Measurements from ENCODE around the gene LZTS2.
"Not testable (repeated sequence)": the region's sequence is repeated elsewhere in the genome, so short reads cannot be mapped to it uniquely, and the experiment has no call there.

LZTS2 gene, protein sequence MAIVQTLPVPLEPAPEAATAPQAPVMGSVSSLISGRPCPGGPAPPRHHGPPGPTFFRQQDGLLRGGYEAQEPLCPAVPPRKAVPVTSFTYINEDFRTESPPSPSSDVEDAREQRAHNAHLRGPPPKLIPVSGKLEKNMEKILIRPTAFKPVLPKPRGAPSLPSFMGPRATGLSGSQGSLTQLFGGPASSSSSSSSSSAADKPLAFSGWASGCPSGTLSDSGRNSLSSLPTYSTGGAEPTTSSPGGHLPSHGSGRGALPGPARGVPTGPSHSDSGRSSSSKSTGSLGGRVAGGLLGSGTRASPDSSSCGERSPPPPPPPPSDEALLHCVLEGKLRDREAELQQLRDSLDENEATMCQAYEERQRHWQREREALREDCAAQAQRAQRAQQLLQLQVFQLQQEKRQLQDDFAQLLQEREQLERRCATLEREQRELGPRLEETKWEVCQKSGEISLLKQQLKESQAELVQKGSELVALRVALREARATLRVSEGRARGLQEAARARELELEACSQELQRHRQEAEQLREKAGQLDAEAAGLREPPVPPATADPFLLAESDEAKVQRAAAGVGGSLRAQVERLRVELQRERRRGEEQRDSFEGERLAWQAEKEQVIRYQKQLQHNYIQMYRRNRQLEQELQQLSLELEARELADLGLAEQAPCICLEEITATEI
- long read RNA-seq, donor 1, full-length matches to known transcripts: 10 of 25 reads
- long read RNA-seq, donor 1, partial matches to known transcripts: 10 of 25 reads
- long read RNA-seq, donor 1, other reads (novel, unspliced or antisense): 5 of 25 reads
- long read RNA-seq, donor 2, full-length matches to known transcripts: 14 of 36 reads
- long read RNA-seq, donor 2, partial matches to known transcripts: 22 of 36 reads
- long read RNA-seq, donor 2, other reads (novel, unspliced or antisense): 0 of 36 reads
- long read RNA-seq, donor 3, full-length matches to known transcripts: 4 of 4 reads
- long read RNA-seq, donor 3, partial matches to known transcripts: 0 of 4 reads
- long read RNA-seq, donor 3, other reads (novel, unspliced or antisense): 0 of 4 reads
- long read RNA-seq, donor 4, full-length matches to known transcripts: 10 of 35 reads
- long read RNA-seq, donor 4, partial matches to known transcripts: 25 of 35 reads
- long read RNA-seq, donor 4, other reads (novel, unspliced or antisense): 0 of 35 reads
- long read RNA-seq, donor 5, full-length matches to known transcripts: 6 of 24 reads
- long read RNA-seq, donor 5, partial matches to known transcripts: 0 of 24 reads
- long read RNA-seq, donor 5, other reads (novel, unspliced or antisense): 18 of 24 reads
- long read RNA-seq, donor 6, full-length matches to known transcripts: 13 of 40 reads
- long read RNA-seq, donor 6, partial matches to known transcripts: 20 of 40 reads
- long read RNA-seq, donor 6, other reads (novel, unspliced or antisense): 7 of 40 reads
- long read RNA-seq, donor 7, full-length matches to known transcripts: 27 of 75 reads
- long read RNA-seq, donor 7, partial matches to known transcripts: 36 of 75 reads
- long read RNA-seq, donor 7, other reads (novel, unspliced or antisense): 12 of 75 reads
- long read RNA-seq, donor 8, full-length matches to known transcripts: 9 of 23 reads
- long read RNA-seq, donor 8, partial matches to known transcripts: 5 of 23 reads
- long read RNA-seq, donor 8, other reads (novel, unspliced or antisense): 9 of 23 reads

DNA sequence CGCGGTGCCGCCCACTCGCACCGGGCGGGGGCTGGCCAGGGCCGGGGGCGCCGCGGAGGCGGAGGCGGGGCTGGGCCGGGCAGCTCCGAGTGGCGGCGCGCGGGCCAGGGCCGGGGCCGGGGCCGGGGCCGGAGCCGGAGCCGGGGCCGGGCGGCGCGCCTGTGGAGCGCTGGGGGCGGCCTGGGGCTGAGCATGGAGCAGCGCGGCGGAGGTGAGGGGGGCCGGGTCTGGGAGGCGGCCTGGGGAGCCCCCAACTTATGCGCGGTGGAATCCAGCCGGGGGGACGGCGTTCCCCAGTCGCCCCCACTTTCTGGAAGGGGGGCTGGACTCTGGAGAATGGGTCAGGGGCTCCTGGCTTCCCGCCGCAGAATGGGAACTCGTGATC lies at the start of gene LZTS2:
LZTS2 (plus strand) TSS at position 67 of the 385 bp plus-strand sequence. CDS start 2,731 bp downstream, outside the sequence.
- DNase-seq: no peak

DNA sequence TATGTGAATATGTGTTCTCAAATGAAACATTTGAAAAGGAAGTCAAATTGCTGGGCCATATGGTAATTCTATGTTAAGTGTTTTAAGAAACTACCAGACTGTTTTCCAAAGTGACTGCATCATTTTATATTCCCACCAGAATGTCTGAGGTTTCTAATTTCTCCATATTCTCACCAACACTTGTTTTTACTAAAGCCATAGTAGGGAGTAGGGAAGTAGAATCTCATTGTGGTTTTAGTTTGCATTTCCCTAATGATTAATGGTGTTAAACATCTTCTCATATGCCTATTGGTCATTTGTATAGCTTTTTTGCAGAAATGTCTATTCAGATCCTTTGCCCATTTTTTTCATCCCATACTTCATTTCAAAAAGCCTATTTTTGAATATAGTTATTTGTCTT lies 39.4 kb upstream of the LZTS2 start:
- no peak for DNase-seq

DNA sequence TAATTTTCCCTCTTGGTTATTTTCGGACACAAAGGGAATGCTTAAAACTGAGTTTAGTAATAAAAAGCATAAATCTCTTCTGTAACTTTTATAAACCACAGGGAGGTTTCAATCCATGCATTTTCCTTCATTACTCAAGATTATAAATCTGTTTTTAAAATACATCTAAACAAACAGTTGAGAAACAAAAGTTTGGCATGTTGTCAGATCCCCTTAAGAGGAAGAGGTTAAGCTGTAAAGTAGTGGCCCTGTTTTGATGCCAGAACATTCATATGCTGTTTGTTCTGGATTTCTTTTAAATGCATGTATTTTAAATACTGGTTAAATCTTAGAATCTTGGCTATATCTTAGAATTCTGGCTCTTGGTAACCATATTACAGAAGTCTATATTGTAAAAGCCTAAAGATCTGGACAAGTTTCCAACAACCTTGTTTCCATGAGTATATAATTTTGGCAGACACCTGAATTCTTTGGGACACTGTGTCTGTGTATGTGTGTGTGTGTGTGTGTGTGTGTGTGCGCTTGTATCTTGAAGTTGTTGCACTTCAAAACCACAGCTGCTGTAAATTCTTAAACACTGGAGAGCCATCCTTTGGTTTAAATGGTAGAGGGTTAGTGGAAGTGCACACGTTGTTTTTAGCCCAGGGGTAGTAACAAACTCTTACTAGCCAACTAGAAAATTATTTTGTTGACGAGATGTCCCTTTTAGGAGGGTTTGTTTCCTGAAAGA lies 37.1 kb upstream of the LZTS2 start:
- DNase-seq: no peak

DNA sequence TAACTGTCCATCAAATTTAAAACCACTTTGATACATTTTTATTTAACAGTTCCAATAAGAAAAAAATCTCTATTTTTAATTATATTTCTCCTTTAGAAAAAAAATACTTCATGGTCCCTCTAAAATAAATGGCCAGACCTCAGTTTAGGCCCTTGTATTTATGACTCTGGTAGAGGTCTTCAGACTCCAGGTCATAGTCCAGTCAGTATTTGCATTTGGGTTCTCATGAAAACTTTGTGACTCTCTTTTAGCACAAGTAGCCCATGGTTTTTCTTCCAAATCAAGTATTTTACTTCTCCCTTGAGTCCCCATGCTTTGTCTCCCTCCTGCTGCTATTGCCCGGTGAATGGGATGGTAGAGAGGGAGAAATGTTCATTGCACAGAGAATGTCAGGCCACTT lies 35.8 kb upstream of the LZTS2 start:
- DNase-seq: no peak

DNA sequence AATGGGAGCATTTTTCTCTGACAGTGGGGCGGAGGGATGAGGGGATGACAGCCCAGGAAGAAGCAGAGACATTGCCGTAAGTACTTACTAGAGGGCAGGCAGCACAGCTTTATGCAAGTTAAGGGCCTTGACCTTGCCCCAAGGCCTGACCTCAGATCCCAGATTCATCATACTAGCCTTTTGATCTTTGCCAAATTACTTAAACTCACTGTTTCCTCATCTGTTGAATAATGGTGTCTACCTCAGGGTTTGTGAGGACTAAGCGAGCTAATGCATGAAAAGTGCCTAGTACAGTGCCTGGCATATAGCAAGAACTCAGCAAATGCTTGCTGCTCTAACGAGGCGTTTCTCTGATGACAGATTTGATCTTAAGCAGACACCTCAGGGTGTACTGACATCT lies 33.8 kb upstream of the LZTS2 start:
- no peak for DNase-seq

DNA sequence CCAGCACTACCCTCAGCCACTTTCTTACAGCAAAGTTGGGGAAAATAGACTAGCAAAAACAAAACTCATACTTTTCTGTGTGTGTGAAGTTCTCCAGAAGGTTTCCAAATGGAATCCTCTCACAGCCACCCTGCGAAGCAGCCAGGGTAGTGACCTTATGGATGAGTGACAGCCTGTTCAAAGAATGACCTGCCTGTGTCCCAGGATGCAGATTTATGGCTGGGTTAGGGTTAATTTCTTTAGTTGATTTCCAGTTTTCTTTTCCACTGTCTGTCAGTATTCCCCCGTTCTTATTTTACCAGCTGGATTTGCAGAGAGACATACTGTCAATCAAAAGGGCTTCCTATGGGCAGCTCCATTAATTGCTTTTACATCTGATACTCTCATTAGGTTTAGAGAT lies 32.7 kb upstream of the LZTS2 start:
- no peak for DNase-seq

DNA sequence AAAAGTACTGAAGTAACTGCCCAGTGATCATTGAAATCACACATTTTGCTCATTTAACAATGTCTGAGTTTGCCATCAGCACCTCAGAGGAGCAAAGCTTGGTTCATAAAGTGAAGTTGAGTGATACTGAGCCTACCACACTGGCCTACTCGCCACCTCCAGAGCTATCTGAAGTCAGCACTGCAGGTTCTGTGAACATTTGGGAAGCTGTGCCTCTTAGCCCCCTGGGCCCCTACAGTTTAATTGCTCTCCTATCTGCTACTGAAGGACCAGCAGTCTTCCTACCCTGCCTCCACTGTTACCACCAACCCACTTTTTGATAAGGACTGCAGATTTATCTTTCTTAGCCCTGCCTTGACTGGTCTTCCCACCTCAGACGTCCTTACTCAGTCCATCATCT lies 32.3 kb upstream of the LZTS2 start:
- DNase-seq: no peak

DNA sequence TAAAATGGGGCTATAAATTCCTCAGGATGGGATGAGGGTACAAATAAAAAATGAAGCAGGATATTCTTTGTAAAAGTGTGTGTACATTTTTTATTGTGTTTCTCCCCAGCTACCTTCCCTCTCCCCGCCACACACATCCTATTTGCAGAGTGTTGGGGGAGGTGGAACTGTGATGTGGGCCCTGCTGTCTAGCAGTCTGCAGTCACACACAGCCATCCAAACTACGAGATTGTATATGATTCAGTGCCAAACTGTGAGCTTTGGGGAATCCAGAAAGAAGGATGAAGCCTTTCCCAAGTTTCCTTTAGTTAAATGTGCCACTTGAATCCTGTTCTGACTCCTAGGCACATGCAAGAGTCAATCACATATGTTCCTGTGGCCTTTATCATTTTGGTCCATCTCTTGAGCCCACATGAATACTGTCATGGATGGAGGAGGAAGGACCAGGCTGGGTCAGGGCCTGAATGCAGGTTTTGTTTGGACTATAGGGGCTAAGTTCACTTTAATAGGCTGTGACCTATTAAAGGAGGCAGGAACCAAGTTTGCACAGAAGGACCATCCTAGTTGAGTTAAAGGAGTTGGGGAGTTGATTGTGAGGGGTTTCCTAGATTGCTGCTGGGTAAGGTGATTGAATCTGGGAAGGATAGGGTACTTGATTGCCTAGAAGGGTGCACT lies 31.4 kb upstream of the LZTS2 start:
- DNase-seq: no peak

DNA sequence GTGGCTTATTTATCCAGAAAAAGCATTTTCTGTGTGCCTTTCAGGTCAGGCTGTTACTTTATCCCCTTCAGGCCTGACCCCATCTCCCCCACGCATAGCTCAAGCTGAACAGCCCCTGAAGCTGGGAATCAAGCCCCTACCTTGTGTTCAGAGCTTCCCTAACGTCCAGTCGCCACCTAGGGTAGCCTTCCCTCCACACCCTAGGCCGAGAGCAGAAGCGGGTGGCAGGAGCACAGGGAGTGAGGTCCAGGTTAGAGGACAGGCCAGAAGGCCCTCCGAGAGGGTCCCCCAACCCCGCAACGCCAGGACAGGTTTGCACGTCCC lies 30.8 kb upstream of the LZTS2 start:
- no peak for DNase-seq

DNA sequence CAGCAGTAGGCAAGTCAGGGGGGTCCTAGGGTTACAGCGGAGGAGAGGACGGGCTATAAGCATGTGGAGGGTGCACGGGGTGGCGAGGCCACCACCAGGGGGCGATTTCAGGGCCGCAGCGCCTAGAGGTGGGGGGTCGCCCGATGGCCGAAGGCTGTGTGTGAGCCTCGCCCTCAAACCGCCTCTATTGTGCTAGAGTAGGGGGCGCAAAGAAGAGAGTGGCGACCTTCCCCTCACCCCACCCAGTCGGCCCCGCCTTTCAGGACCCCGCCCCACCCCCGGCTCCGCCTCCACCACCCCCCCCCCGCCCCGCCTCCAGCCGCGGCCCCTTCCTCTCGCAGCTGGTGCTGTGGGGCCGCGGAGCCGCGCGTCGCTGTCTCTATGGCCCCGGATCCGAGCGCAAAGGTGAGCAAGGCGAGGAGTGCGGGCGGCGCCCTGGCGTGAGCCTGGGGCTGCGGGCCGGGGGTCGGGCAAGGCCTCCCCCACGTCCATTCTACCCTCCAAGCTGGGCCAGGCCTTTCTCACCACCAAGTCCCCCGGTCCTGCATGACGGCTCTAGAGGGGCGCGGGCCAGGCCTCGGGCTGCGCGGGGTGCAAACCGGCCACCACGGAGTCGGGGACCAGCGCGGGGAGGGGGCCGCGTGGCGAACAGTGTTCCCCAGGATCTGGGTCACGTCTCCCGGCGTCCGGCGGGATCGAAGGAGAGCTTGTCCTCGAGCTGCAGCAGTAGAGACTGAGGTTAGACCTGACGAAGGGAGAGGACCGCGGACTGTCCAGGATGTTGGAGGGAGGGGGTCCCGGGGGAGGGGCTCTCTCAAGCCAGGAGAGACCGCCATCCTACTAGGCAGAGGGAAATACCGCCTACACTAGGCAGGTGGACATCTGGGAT lies 30.2 kb upstream of the LZTS2 start, which contains the start of gene SEMA4G:
SEMA4G (plus strand) TSS at position 318 of the 889 bp plus-strand sequence. CDS start 3,409 bp downstream, outside the sequence.
- DNase-seq: peak; percentile 77

DNA sequence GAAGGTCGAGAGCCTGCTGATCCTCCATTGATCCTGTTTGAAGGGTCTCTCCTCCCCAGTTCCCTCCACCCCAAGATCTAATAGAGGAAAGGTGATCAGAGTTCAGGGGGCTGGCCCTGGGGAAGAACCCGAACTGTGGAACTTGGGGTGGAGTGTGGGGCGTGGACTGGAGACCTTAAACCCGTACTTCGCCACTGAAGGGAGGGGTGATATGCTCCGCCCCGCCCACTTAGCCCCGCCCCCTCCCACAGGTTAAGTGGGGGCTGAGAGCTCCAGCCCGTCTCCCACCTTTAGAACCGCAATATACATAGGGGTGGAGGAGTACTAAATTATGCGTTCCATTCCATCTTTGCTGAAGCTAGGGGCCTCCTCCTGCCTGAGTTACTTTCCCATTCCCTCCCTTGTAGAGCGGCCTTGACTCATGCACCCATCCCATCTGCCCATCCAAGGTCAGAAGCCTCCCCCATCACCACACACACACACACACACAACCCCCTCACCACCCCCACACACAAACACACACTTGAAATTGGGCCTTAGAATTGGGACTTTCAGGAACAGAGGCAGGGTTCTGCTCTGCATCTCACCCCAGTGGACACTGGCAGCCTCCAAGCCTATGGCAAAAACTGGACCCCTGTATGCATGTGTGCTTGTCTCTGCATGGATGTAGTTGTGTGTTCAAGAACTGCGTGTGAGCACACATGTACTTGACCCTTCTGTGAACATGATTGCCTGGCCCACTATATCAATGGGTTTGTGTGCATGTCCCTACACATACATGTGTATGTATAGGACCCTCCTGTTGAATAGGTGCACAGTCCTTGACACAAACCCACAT lies 29.3 kb upstream of the LZTS2 start:
- no peak for DNase-seq

DNA sequence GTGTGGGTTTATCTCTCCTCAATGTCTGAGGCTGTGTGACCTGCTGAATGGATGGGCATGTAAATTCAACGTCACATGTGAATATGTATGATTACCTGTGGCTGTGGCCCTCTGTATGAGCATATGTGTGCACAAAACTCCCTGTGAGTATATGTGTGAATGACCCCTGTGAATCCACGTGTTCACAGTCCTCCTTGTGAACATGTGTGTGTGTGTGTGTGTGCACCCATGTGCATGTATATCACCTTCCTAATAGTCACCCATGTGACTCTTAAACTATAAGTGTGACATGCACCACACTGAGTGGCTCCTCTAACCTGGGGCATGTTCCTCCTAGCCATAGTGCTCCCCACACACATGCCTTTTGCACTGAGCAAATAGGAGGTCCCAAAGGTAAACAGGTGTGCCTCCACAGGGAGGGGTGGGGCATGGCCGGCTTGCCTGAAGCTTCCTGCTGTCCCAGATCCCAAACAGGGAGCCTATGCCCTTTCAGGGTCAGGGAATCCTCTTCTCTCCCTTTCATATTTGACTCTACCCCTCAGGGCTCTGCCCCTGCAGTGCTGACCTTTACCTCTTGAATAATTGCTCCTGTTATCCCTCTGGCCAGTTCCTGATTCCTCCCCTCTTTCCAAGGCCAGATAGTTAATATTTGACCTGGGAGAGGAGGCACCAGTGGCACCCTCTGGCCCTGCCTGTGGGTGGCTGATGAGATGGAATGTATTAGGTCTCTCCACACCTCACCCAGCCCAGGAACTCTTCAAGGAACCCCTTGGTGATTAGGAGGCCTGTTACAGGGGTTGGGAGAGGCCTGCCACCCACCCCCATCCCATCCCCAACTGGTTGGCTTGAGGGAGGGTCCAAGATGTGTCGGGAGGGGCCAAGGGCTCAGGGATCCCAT lies 28.4 kb upstream of the LZTS2 start:
- peak; percentile 26 for DNase-seq

DNA sequence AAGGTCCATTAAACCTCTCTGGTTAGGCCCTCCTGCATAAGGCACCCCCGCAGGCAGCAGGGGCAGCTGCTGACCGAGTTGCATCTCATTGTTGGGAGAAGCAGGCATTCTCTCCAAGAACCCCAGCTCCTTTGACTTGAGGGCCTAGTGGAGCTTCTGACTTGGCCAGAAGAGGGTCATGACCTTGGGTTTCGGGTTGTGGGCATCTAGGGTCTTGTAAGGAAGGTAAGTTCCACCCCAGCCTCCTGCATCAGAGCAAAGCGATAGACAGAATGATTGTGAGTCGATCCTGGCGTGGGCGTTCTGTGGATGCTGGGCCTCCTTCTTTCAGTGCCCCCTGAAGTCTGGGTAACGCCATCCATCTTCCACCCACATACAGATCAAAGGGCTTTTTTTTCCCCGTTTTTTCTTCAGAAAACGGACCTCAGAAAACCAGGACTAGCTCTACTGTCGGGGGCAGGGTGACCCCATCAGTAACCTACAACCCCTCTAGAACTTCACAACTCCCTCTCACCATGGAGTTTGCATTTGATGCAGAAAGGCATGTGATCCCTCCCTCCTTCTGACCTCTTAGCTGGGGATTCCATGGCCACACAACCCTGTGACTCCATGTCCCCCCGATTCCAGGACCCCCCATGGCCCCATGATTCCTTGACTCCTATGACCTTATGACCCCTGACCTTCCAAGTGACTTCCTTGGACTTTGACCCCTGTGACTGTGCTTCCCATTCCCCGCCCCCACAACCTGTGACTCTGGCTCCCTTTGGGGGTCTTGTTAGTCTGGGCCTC lies 27.3 kb upstream of the LZTS2 start:
- no peak for DNase-seq

DNA sequence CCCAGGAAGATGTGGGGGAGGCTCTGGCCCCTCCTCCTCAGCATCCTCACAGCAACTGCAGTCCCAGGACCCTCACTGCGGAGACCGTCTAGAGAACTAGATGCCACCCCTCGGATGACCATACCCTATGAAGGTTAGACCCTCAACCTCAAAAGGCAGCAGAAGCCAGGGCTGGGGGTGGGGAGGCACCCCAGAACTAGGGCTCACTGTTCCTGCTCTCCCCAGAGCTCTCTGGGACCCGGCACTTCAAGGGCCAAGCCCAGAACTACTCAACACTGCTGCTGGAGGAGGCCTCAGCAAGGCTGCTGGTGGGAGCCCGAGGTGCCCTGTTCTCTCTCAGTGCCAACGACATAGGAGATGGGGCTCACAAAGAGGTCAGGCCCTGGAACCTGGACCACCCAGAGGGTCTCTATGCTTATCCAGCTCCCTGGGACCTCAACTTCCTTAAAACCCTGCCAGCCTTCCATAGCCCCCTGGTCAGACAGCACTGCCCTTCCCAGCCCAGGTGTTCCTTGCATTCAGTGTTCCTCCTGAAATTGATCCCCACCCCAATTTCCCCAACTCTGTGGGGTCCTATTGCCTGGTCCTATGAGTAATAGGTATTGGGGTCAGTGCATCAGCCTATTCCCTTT lies 26.6 kb upstream of the LZTS2 start:
- no peak for DNase-seq

DNA sequence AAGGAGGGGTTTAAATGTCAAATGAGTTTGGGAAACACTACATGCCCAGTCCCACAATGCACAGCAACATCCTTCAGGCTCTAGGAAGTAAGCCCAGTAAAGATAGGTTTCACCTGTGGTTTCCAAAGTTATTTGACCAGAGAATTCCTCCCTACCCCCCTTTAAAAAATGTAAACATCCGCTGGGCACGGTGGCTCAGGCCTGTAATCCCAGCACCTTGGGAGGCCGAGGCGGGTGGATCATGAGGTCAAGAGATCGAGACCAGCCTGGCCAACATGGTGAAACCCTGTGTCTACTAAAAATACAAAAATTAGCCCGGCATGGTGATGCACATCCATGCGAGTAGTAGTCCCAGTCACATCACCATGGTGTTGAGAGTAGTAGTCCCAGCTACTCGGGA lies 24.2 kb upstream of the LZTS2 start:
- not testable (repeated sequence) for DNase-seq

DNA sequence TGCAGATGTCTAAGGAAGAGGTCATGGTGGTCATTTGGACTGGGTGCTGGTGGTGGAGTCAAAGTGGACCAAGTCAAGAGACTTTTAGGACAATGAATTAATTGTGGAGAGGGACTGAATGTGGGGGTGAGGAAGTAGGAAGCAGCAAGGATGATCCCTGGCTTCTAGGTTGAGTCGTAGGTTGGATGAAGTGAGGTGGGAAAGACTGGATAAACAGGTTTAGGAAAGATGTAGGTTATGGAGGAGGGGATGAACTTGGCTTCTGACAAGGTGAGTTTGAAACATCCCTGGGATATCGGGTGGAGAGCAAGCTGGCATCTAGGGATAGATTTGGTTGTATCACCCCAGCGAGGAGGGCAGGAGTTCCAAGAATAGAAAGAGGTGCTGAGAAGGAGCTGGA lies 22.7 kb upstream of the LZTS2 start:
- no peak for DNase-seq

Data from right kidney (tissue), 9 donors.